ENCODE measurements around the gene MRPL47.
A peak's percentile ranks its signal among the peaks of the same experiment; 100 is the strongest.

Gene MRPL47

GRCh38 chr3:179558742-179559364, 45.6 kb downstream of the MRPL47 start:
- TF ChIP-seq CTCF (conservative IDR thresholded peaks at IDR 0.05; ENCODE audit: low read depth, low read length) = peak; percentile 81
- DNase-seq (ENCODE audit: low read depth) = no peak
- H3K4me3 ChIP-seq (ENCODE audit: low read length) = no peak overlapping the region

- no peak for DNase-seq (ENCODE audit: low read depth)
- TF ChIP-seq CTCF (conservative IDR thresholded peaks at IDR 0.05; ENCODE audit: low read depth, low read length) = no peak
- no peak overlapping the region for H3K4me3 ChIP-seq (ENCODE audit: low read length)
Observed at GRCh38 chr3:179551349-179552105, 52.9 kb downstream of the MRPL47 start.

GRCh38 chr3:179546814-179547241, 57.6 kb downstream of the MRPL47 start:
- no peak overlapping the region for H3K4me3 ChIP-seq (ENCODE audit: low read length)
- no peak for TF ChIP-seq CTCF (conservative IDR thresholded peaks at IDR 0.05; ENCODE audit: low read depth, low read length)
- no peak for DNase-seq (ENCODE audit: low read depth)

GRCh38 chr3:179544981-179545645, 59.3 kb downstream of the MRPL47 start:
- no peak for TF ChIP-seq CTCF (conservative IDR thresholded peaks at IDR 0.05; ENCODE audit: low read depth, low read length)
- no peak for DNase-seq (ENCODE audit: low read depth)
- H3K4me3 ChIP-seq (ENCODE audit: low read length) = no peak overlapping the region

GRCh38 chr3:179542375-179542774, 62.1 kb downstream of the MRPL47 start:
- H3K4me3 ChIP-seq (ENCODE audit: low read length) = no peak overlapping the region
- DNase-seq (ENCODE audit: low read depth) = no peak
- TF ChIP-seq CTCF (conservative IDR thresholded peaks at IDR 0.05; ENCODE audit: low read depth, low read length) = no peak

GRCh38 chr3:179541596-179541995, 62.8 kb downstream of the MRPL47 start:
- TF ChIP-seq CTCF (conservative IDR thresholded peaks at IDR 0.05; ENCODE audit: low read depth, low read length) = no peak
- no peak overlapping the region for H3K4me3 ChIP-seq (ENCODE audit: low read length)
- no peak for DNase-seq (ENCODE audit: low read depth)
